ENCODE data around the gene GRID2. TPM values are rescaled to one million over a fixed set of nuclear protein-coding genes. Genes with fewer than 3 reads are reported as not detected.

The GRID2 gene
- total RNA-seq, 4 donors from 2014 or later: 0.16 TPM; not detected in 3

DNA sequence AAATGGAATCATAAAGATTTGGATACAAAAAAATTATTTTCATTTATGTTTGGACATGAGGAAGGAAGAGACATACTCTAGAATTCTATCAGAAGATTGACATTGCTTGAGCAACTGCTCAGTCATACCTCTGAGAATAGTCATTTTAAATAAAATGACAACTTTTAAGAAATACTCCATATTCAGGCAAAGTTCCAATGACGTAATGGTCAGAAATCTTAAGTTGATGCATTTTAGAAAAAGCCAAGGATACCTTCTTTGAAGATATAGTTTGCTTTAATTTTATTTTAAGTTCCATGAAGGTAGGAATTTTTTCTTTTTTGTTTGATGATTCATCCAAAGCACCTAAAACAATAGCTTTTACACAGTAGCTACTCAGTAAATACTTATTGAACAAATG is 1414.5 kb downstream of the GRID2 start:
- Histone ChIP-seq H3K4me3 (no peak overlapping the region), H3K27ac (no peak overlapping the region), H3K9me3 (no peaks in the 10 kb centered on the region), H3K36me3 (no peaks in the 10 kb centered on the region), H3K4me1 (no peaks in the 10 kb centered on the region), H3K27me3 (no peaks in the 10 kb centered on the region)
- DNase-seq: no peak
- in situ Hi-C loops (cut with MboI; ENCODE audit: low pct_ligation_motif_present in 1 of 4, low pct_unique_long_range_greater_than_20kb in 1 of 4, low sequenced_read_pairs in 3 of 4): no loop called here
- 84 to 93% methylated on average over 1 of the region's 1 CpG for WGBS, 2 donors (ENCODE audit: low coverage in 1 of 2)
- no peak for TF ChIP-seq POLR2A (IDR thresholded peaks at IDR 0.05)
- intact Hi-C loops (cut with DNase I; ENCODE audit: low total_unique reads): no loop called here

GRCh38 chr4:93719552-93719951 is 1415.8 kb downstream of the GRID2 start:
- H3K27ac ChIP-seq: no peak overlapping the region
- H3K4me3 ChIP-seq: no peak overlapping the region
- H3K36me3 ChIP-seq: no peaks in the 10 kb centered on the region
- in situ Hi-C loops (cut with MboI; ENCODE audit: low pct_ligation_motif_present in 1 of 4, low pct_unique_long_range_greater_than_20kb in 1 of 4, low sequenced_read_pairs in 3 of 4) (no loop called here), intact Hi-C loops (cut with DNase I; ENCODE audit: low total_unique reads) (no loop called here)
- no peaks in the 10 kb centered on the region for H3K27me3 ChIP-seq
- H3K4me1 ChIP-seq: no peaks in the 10 kb centered on the region
- TF ChIP-seq EP300 (IDR thresholded peaks at IDR 0.05; ENCODE audit: low read depth): no peak
- TF ChIP-seq CTCF (IDR thresholded peaks at IDR 0.05): no peak
- no peak for TF ChIP-seq POLR2AphosphoS5 (IDR thresholded peaks at IDR 0.05)
- no peak for TF ChIP-seq POLR2A (IDR thresholded peaks at IDR 0.05)
- H3K9me3 ChIP-seq: no peaks in the 10 kb centered on the region
- no peak for DNase-seq

DNA sequence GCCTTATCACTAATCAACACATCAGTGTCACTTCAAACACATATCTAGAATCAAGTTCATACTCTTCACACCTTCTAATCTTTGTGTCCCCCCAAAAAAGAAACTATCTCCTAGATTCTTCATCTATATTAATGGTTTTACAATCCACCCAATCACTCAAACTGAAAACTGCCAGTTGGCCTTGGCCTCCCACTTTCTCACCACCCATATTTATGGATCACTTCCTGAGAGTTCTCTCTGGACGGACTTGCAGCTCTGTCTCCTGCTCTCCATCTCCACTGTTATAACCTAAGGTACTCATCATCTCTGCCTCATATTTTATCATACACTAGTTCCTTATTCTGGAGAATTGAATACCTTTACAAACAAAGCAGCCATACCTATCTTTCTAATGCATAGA is 1418.7 kb downstream of the GRID2 start:
- H3K36me3 ChIP-seq: no peaks in the 10 kb centered on the region
- intact Hi-C loops (cut with DNase I; ENCODE audit: low total_unique reads): no loop called here
- no peak overlapping the region for H3K4me3 ChIP-seq
- in situ Hi-C loops (cut with MboI; ENCODE audit: low pct_ligation_motif_present in 1 of 4, low pct_unique_long_range_greater_than_20kb in 1 of 4, low sequenced_read_pairs in 3 of 4): no loop called here
- no peaks in the 10 kb centered on the region for H3K4me1 ChIP-seq
- 82 to 100% methylated on average over 1 of the region's 1 CpG for WGBS, 2 donors (ENCODE audit: low coverage in 1 of 2)
- DNase-seq: no peak
- H3K9me3 ChIP-seq: no peaks in the 10 kb centered on the region
- H3K27ac ChIP-seq: no peak overlapping the region
- no peaks in the 10 kb centered on the region for H3K27me3 ChIP-seq
- TF ChIP-seq EP300 (IDR thresholded peaks at IDR 0.05; ENCODE audit: low read depth): no peak
- TF ChIP-seq POLR2A (IDR thresholded peaks at IDR 0.05): no peak
- TF ChIP-seq POLR2AphosphoS5 (IDR thresholded peaks at IDR 0.05): no peak
- no peak for TF ChIP-seq CTCF (IDR thresholded peaks at IDR 0.05)

- no peaks in the 10 kb centered on the region for H3K27me3 ChIP-seq
- 62 to 88% methylated on average over 1 of the region's 1 CpG for WGBS, 2 donors (ENCODE audit: low coverage in 1 of 2)
- DNase-seq: no peak
- in situ Hi-C loops (cut with MboI; ENCODE audit: low pct_ligation_motif_present in 1 of 4, low pct_unique_long_range_greater_than_20kb in 1 of 4, low sequenced_read_pairs in 3 of 4): no loop called here
- H3K36me3 ChIP-seq: no peaks in the 10 kb centered on the region
- intact Hi-C loops (cut with DNase I; ENCODE audit: low total_unique reads): no loop called here
- no peak overlapping the region for H3K27ac ChIP-seq
- H3K4me1 ChIP-seq: no peaks in the 10 kb centered on the region
- H3K4me3 ChIP-seq: no peak overlapping the region
- H3K9me3 ChIP-seq: no peaks in the 10 kb centered on the region
- TF ChIP-seq CTCF (IDR thresholded peaks at IDR 0.05): no peak
- no peak for TF ChIP-seq POLR2A (IDR thresholded peaks at IDR 0.05)
- TF ChIP-seq POLR2AphosphoS5 (IDR thresholded peaks at IDR 0.05): no peak
- TF ChIP-seq EP300 (IDR thresholded peaks at IDR 0.05; ENCODE audit: low read depth): no peak
Measured at GRCh38 chr4:93730251-93730650, 1426.5 kb downstream of the GRID2 start.

DNA sequence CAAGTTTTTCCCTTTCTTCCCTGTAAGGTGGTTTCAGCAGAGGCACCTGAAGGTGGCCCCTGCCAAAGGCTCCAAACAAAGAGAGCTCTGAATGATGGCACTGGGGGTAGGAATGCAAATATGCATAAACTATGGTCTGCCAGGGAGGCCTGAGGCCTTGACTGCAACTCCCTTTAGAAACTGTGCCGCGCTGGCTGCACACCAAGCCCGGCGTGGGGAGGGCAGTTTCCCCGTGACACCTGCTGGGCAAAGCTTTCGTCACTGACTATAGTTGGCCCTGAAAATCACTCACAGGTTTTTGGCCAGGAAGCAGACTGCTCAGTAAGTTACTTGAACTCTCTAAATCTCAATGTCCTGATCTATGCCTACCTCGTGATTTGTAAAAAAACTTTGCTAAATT is 1427.0 kb downstream of the GRID2 start:
- Histone ChIP-seq H3K27ac (no peak overlapping the region), H3K9me3 (no peaks in the 10 kb centered on the region), H3K4me3 (no peak overlapping the region), H3K4me1 (no peaks in the 10 kb centered on the region), H3K27me3 (no peaks in the 10 kb centered on the region), H3K36me3 (no peaks in the 10 kb centered on the region)
- intact Hi-C loops (cut with DNase I; ENCODE audit: low total_unique reads): no loop called here
- DNase-seq: no peak
- WGBS, 2 donors (ENCODE audit: low coverage in 1 of 2): 90 to 100% methylated on average over 1 to 7 of the region's 7 CpGs
- TF ChIP-seq POLR2AphosphoS5 (IDR thresholded peaks at IDR 0.05) (no peak), EP300 (IDR thresholded peaks at IDR 0.05; ENCODE audit: low read depth) (no peak), POLR2A (IDR thresholded peaks at IDR 0.05) (no peak), CTCF (IDR thresholded peaks at IDR 0.05) (no peak)
- in situ Hi-C loops (cut with MboI; ENCODE audit: low pct_ligation_motif_present in 1 of 4, low pct_unique_long_range_greater_than_20kb in 1 of 4, low sequenced_read_pairs in 3 of 4): no loop called here

Measured in transverse colon (tissue), 4 donors.